HCT116 (cell line): ENCODE results near the gene KHDC4.

ENCODE experiments used
- CBX3 ChIP-seq: IDR thresholded peaks from 2 replicates; pipeline ENCODE4 v1.6.1; 2012; ENCODE audit warnings: low read depth
- EGR1 ChIP-seq: IDR thresholded peaks from 2 replicates; pipeline ENCODE4 v1.6.1; 2012; ENCODE audit warnings: low read depth
- EZH2 ChIP-seq: fragments of 200-600 bp; sonication (generic); IDR thresholded peaks from 2 replicates; pipeline ENCODE4 v1.6.1; 2017; ENCODE audit warnings: antibody characterized with exemption, mixed run types
- POLR2A ChIP-seq: IDR thresholded peaks from 2 replicates; pipeline ENCODE4 v1.7.0; 2011; ENCODE audit warnings: borderline replicate concordance; ENCODE audit not compliant: insufficient read depth, insufficient read length; ENCODE audit errors: extremely low read depth
- TF ChIP-seq, protein P1 (sequence below), 3 experiments: fragments of 200-600 bp in 1 of 3; sonication (generic) in 1 of 3; IDR thresholded peaks in 2 of 3; conservative IDR thresholded peaks in 1 of 3; 2 replicates each; pipeline ENCODE4 v1.5.1; 2012 to 2017; ENCODE audit warnings: low read depth in 2 of 3, low read length in 2 of 3, antibody characterized with exemption in 1 of 3, borderline replicate concordance in 1 of 3, control low read depth in 1 of 3, mild to moderate bottlenecking in 1 of 3, mixed read lengths in 1 of 3, mixed run types in 1 of 3, moderate library complexity in 1 of 3; ENCODE audit not compliant: insufficient read depth in 1 of 3

- TF ChIP-seq CBX3 (no peak), POLR2A (no peak), EZH2 (no peak), EGR1 (no peak)
- TF ChIP-seq, protein P1, sequence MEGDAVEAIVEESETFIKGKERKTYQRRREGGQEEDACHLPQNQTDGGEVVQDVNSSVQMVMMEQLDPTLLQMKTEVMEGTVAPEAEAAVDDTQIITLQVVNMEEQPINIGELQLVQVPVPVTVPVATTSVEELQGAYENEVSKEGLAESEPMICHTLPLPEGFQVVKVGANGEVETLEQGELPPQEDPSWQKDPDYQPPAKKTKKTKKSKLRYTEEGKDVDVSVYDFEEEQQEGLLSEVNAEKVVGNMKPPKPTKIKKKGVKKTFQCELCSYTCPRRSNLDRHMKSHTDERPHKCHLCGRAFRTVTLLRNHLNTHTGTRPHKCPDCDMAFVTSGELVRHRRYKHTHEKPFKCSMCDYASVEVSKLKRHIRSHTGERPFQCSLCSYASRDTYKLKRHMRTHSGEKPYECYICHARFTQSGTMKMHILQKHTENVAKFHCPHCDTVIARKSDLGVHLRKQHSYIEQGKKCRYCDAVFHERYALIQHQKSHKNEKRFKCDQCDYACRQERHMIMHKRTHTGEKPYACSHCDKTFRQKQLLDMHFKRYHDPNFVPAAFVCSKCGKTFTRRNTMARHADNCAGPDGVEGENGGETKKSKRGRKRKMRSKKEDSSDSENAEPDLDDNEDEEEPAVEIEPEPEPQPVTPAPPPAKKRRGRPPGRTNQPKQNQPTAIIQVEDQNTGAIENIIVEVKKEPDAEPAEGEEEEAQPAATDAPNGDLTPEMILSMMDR (IDR thresholded peaks at IDR 0.05 in 2 of 3, conservative IDR thresholded peaks at IDR 0.05 in 1 of 3; ENCODE audit: borderline replicate concordance in 1 of 3, insufficient read depth in 1 of 3, low read depth in 2 of 3, low read length in 2 of 3): no peak
These were observed 40.2 kb upstream of the KHDC4 start for GRCh38 chr1:155974208-155975115.
